GM21360 (cell line): Measurements from ENCODE around the gene SMYD2.
"Not testable (repeated sequence)": the region's sequence is repeated elsewhere in the genome, so short reads cannot be mapped to it uniquely, and the experiment has no call there.

Source experiments
- ATAC-seq: cut with Tn5 transposase; IDR thresholded peaks from one replicate; pipeline ENCODE4 v1.9.1; 2021; ENCODE audit warnings: mild to moderate bottlenecking, moderate library complexity; ENCODE audit not compliant: unreplicated experiment

Gene SMYD2

GRCh38 chr1:214271174-214271858, 9.6 kb upstream of the SMYD2 start:
- no peak for ATAC-seq

GRCh38 chr1:214271995-214272731, 8.8 kb upstream of the SMYD2 start:
- no peak for ATAC-seq

- no peak for ATAC-seq
These were observed 7.9 kb upstream of the SMYD2 start for GRCh38 chr1:214272964-214273533.

GRCh38 chr1:214275700-214276099, 5.3 kb upstream of the SMYD2 start:
- not testable (repeated sequence) for ATAC-seq

GRCh38 chr1:214276786-214277185, 4.2 kb upstream of the SMYD2 start:
- ATAC-seq = no peak

GRCh38 chr1:214277704-214278635, 3.0 kb upstream of the SMYD2 start:
- ATAC-seq = no peak

- peak; percentile 16 for ATAC-seq
These were observed 456 bp upstream of the SMYD2 start for GRCh38 chr1:214280386-214281020.

GRCh38 chr1:214281720-214282629, 1.0 kb downstream of the SMYD2 start:
- no peak for ATAC-seq

- no peak for ATAC-seq
These were observed 1.8 kb downstream of the SMYD2 start for GRCh38 chr1:214282630-214283242.

GRCh38 chr1:214285610-214286440, 4.9 kb downstream of the SMYD2 start:
- no peak for ATAC-seq

GRCh38 chr1:214287884-214288283, 6.9 kb downstream of the SMYD2 start:
- ATAC-seq = no peak

- no peak for ATAC-seq
These were observed 8.8 kb downstream of the SMYD2 start for GRCh38 chr1:214289574-214290272.

GRCh38 chr1:214290424-214291037, 9.6 kb downstream of the SMYD2 start:
- ATAC-seq = no peak

- ATAC-seq = no peak
These were observed 11.4 kb downstream of the SMYD2 start for GRCh38 chr1:214292322-214292721.

- ATAC-seq = no peak
These were observed 15.0 kb downstream of the SMYD2 start for GRCh38 chr1:214295934-214296333.

GRCh38 chr1:214296860-214297745, 16.1 kb downstream of the SMYD2 start:
- ATAC-seq = no peak
